ENCODE results near the gene MKLN1. TPM values are rescaled to one million over a fixed set of nuclear protein-coding genes. Genes with fewer than 3 reads are reported as not detected.
"Not testable (repeated sequence)": the region's sequence is repeated elsewhere in the genome, so short reads cannot be mapped to it uniquely, and the experiment has no call there.

Gene MKLN1
- total RNA-seq, 1 donor from 2014 or later: 61.7 TPM

DNA sequence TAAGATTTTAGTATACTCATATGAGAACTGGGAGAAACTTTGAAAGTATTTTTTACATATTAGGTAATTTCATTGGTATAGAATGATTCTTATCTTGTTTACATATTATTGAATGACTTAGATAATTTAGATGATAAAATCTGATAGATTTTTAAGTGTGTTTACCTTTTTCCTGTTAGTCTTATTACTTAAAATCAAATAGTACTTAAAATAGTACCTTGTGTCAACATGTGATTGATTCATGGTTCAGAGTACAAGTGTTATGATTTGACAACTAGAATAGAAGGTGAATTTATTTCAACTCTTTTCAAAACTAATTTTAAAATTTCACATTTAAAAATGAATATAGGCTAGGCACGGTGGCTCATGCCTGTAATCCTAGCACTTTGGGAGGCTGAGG, 4.1 kb downstream of the MKLN1 start:
- peaks cover 24% of the 10 kb centered on the region for H3K4me1 Mint-ChIP-seq
- H3K27me3 Mint-ChIP-seq (ENCODE audit: low read depth): no peaks in the 10 kb centered on the region
- H3K9me3 Mint-ChIP-seq: peaks cover 26% of the 10 kb centered on the region
- DNase-seq (ENCODE audit: low spot score in 2 of 2, unreplicated experiment in 2 of 2): no peak
- H3K4me3 Mint-ChIP-seq: no peak overlapping the region
- no peak overlapping the region for H3K27ac Mint-ChIP-seq
- TF ChIP-seq CTCF (IDR thresholded peaks at IDR 0.05; ENCODE audit: unreplicated experiment): no peak
- H3K36me3 Mint-ChIP-seq: peaks cover 27% of the 10 kb centered on the region

DNA sequence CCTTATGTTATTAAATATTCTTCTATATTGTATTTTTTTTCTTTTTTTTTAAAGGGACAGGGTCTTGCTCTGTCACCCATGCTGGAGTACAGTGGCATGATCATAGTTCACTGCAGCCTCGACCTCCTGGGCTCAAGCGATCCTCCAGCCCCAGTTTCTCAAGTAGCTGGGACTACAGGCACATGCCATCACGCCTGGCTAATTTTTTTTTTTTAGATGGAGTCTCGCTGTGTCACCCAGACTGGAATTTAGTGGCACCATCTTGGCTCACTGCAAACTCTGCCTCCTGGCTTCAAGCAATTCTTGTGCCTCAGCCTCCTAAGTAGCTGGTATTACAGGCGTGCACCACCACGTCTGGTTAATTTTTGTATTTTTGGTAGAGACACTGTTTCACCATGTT, 5.1 kb downstream of the MKLN1 start:
- not testable (repeated sequence) for H3K27ac Mint-ChIP-seq; DNase-seq (ENCODE audit: low spot score in 2 of 2, unreplicated experiment in 2 of 2); H3K4me3 Mint-ChIP-seq; H3K27me3 Mint-ChIP-seq (ENCODE audit: low read depth)
- Mint-ChIP-seq H3K4me1 (peaks cover 21% of the 10 kb centered on the region), H3K9me3 (peaks cover 32% of the 10 kb centered on the region), H3K36me3 (peaks cover 32% of the 10 kb centered on the region)

- Mint-ChIP-seq H3K27ac (no peak overlapping the region), H3K4me3 (no peak overlapping the region), H3K36me3 (peaks cover 47% of the 10 kb centered on the region), H3K9me3 (peaks cover 52% of the 10 kb centered on the region), H3K4me1 (peaks cover 3% of the 10 kb centered on the region), H3K27me3 (ENCODE audit: low read depth) (no peaks in the 10 kb centered on the region)
- TF ChIP-seq CTCF (IDR thresholded peaks at IDR 0.05; ENCODE audit: unreplicated experiment): no peak
- no peak for DNase-seq (ENCODE audit: low spot score in 2 of 2, unreplicated experiment in 2 of 2)
Observed at GRCh38 chr7:131335639-131336381, 8.1 kb downstream of the MKLN1 start.

DNA sequence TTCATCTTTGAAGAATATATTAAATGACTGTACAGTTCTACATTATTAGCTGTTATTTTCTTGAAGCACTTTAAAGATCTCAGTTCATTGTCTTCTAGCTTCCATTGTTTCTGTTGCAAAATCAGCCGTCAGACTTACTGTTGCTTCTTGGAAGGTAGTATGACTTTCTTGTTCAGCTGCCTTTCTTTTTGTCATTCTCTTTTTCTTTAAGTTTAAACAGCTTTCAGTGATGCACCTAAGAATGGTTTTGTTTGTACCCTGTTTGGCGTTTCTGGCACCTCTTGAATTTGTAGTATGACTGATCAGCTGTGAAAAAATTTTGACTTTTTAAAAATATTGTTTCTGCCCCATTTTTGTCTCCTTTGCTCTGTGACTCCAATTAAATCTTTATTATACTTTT, 9.3 kb downstream of the MKLN1 start:
- no peaks in the 10 kb centered on the region for H3K27me3 Mint-ChIP-seq (ENCODE audit: low read depth)
- H3K4me1 Mint-ChIP-seq: no peaks in the 10 kb centered on the region
- peaks cover 47% of the 10 kb centered on the region for H3K36me3 Mint-ChIP-seq
- no peak overlapping the region for H3K27ac Mint-ChIP-seq
- no peak for DNase-seq (ENCODE audit: low spot score in 2 of 2, unreplicated experiment in 2 of 2)
- peaks cover 52% of the 10 kb centered on the region for H3K9me3 Mint-ChIP-seq
- no peak for TF ChIP-seq CTCF (IDR thresholded peaks at IDR 0.05; ENCODE audit: unreplicated experiment)
- H3K4me3 Mint-ChIP-seq: no peak overlapping the region

DNA sequence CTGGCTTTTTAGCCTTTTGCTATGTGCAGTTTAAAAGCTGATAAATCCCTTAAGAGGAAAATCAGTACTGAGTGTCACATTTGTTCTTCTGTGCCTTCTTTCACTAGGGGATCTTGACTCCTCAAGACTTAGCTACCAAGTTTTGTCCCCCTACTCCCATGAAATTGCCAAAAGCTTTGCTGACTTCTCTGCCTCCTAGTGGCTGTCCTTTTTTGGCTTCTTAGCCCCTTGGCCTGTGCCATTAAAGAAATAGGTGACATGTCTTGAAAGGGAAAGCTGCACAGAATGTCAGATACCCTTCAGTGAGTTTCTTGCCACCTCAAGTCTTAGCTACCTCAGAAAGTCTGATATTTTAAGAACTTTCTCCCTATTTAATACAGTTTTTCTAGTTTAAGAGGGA, 10.5 kb downstream of the MKLN1 start:
- no peak overlapping the region for H3K27ac Mint-ChIP-seq
- TF ChIP-seq CTCF (IDR thresholded peaks at IDR 0.05; ENCODE audit: unreplicated experiment): no peak
- H3K4me3 Mint-ChIP-seq: no peak overlapping the region
- no peaks in the 10 kb centered on the region for H3K4me1 Mint-ChIP-seq
- peaks cover 52% of the 10 kb centered on the region for H3K9me3 Mint-ChIP-seq
- DNase-seq (ENCODE audit: low spot score in 2 of 2, unreplicated experiment in 2 of 2): no peak
- peaks cover 46% of the 10 kb centered on the region for H3K36me3 Mint-ChIP-seq
- H3K27me3 Mint-ChIP-seq (ENCODE audit: low read depth): no peaks in the 10 kb centered on the region

- DNase-seq (ENCODE audit: low spot score in 2 of 2, unreplicated experiment in 2 of 2): no peak
- Mint-ChIP-seq H3K36me3 (peaks cover 43% of the 10 kb centered on the region), H3K27ac (no peak overlapping the region), H3K4me1 (no peaks in the 10 kb centered on the region), H3K9me3 (peaks cover 52% of the 10 kb centered on the region), H3K4me3 (no peak overlapping the region), H3K27me3 (ENCODE audit: low read depth) (no peaks in the 10 kb centered on the region)
- TF ChIP-seq CTCF (IDR thresholded peaks at IDR 0.05; ENCODE audit: unreplicated experiment): no peak
Observed at GRCh38 chr7:131338691-131339390, 11.2 kb downstream of the MKLN1 start.
